CD8-positive, alpha-beta memory T cell (primary cell): ENCODE measurements around the gene VAV2. TPM values are rescaled to one million over a fixed set of nuclear protein-coding genes. Genes with fewer than 3 reads are reported as not detected.

ENCODE experiments used
- CTCF ChIA-PET: fragments of 350-600 bp; sonication (Branson Sonifier 250); formaldehyde crosslinking; loops from one replicate; lab custom pipeline; 2021; ENCODE audit warnings: antibody characterized with exemption; lab: Charles Lee
- POLR2A ChIA-PET: fragments of 350-600 bp; sonication (Branson Sonifier 250); formaldehyde crosslinking; loops from one replicate; lab custom pipeline; 2021; ENCODE audit warnings: antibody characterized with exemption; lab: Charles Lee
- DNase-seq, 5 donors: peaks; one replicate each; pipeline versions ENCODE4 v3.0.0 to v3.0.0-alpha.2; 2020 to 2022; ENCODE audit warnings: mixed read lengths in 1 of 5
- H3K27ac ChIP-seq: one replicate; pipeline ENCODE4 v1.7.0; 2013; ENCODE audit warnings: low read depth, mild to moderate bottlenecking, low read length, moderate library complexity
- H3K27me3 ChIP-seq: 2 replicates; pipeline ENCODE4 v1.7.0; 2013; ENCODE audit warnings: low read length, mild to moderate bottlenecking; ENCODE audit not compliant: insufficient read depth, poor library complexity, severe bottlenecking
- H3K36me3 ChIP-seq: 2 replicates; pipeline ENCODE4 v1.7.0; 2013; ENCODE audit warnings: mild to moderate bottlenecking, low read length, moderate library complexity; ENCODE audit not compliant: insufficient read depth
- H3K4me1 ChIP-seq: 2 replicates; pipeline ENCODE4 v1.7.0; 2013; ENCODE audit warnings: mild to moderate bottlenecking, low read length, moderate library complexity; ENCODE audit not compliant: insufficient read depth
- H3K4me3 ChIP-seq: 2 replicates; pipeline ENCODE4 v1.7.0; 2013; ENCODE audit warnings: mild to moderate bottlenecking, low read length
- H3K9me3 ChIP-seq: 2 replicates; pipeline ENCODE4 v1.7.0; 2013; ENCODE audit warnings: mild to moderate bottlenecking, low read length
- H3K27ac Mint-ChIP-seq, 8 donors: one replicate each; pipeline ENCODE4 v1.8.0; 2020 to 2021; ENCODE audit warnings: mixed read lengths in 8 of 8, mild to moderate bottlenecking in 6 of 8, inconsistent platforms in 3 of 8, moderate library complexity in 3 of 8
- H3K27me3 Mint-ChIP-seq, 2 donors: one replicate each; pipeline ENCODE4 v1.8.0; 2020 to 2021; ENCODE audit warnings: mixed read lengths in 2 of 2, mild to moderate bottlenecking in 1 of 2, moderate library complexity in 1 of 2
- H3K36me3 Mint-ChIP-seq, 3 donors: one replicate each; pipeline ENCODE4 v1.8.0; 2020 to 2021; ENCODE audit warnings: mixed read lengths in 3 of 3, inconsistent platforms in 1 of 3, mild to moderate bottlenecking in 1 of 3
- H3K4me1 Mint-ChIP-seq, 3 donors: one replicate each; pipeline ENCODE4 v1.8.0; 2020 to 2021; ENCODE audit warnings: mixed read lengths in 3 of 3, inconsistent platforms in 1 of 3, mild to moderate bottlenecking in 1 of 3
- H3K4me3 Mint-ChIP-seq, 7 donors: one replicate each; pipeline ENCODE4 v1.8.0; 2020 to 2021; ENCODE audit warnings: mixed read lengths in 7 of 7, mild to moderate bottlenecking in 6 of 7, moderate library complexity in 4 of 7, inconsistent platforms in 2 of 7
- H3K9me3 Mint-ChIP-seq, 5 donors: one replicate each; pipeline ENCODE4 v1.8.0; 2020 to 2022; ENCODE audit warnings: mixed read lengths in 5 of 5, mild to moderate bottlenecking in 3 of 5, moderate library complexity in 2 of 5, inconsistent platforms in 1 of 5
- polyA plus RNA-seq: library from polyadenylated mRNA; unstranded; fragments of 300-500 nt; fragmentation: Illumina TruSeq; gene quantifications from one replicate; pipeline ENCODE4 v1.2.3, GENCODE V29; 2021
- total RNA-seq, 2 experiments: library from RNA; stranded (reverse); gene quantifications; one replicate each; pipeline ENCODE4 v1.2.3, GENCODE V29; 2021

Gene VAV2
- total and polyA plus RNA-seq, 3 experiments from 2014 or later = 1.1 to 7.6 (median 6.0) TPM

- H3K4me3 ChIP-seq = no peak overlapping the region
- CTCF ChIA-PET = interaction anchor here (1.7 kb wide), 1 partner anchor 37 kb away, joined by 4 read pairs; no protein-coding TSS in a partner anchor
- Mint-ChIP-seq H3K9me3 (no peaks in the 10 kb centered on the region), H3K27ac (peak overlapping the region in 5 of 8 donors; percentile 27 to 77 (median 69)), H3K4me1 (peaks cover 11 to 17% (median 16%) of the 10 kb centered on the region in 3 donors), H3K27me3 (peaks cover 2 to 9% of the 10 kb centered on the region in 2 donors), H3K4me3 (peak overlapping the region in 6 of 7 donors; percentile 15 to 67 (median 48)), H3K36me3 (no peaks in the 10 kb centered on the region)
- H3K27me3 ChIP-seq = no peaks in the 10 kb centered on the region
- no peak overlapping the region for H3K27ac ChIP-seq
- POLR2A ChIA-PET = no interaction called here
- no peaks in the 10 kb centered on the region for H3K9me3 ChIP-seq
- no peaks in the 10 kb centered on the region for H3K36me3 ChIP-seq
- peak in 1 of 5 donors; percentile 36 for DNase-seq
- H3K4me1 ChIP-seq = no peaks in the 10 kb centered on the region
These were observed 35.5 kb downstream of the VAV2 start for GRCh38 chr9:133956520-133957076.

GRCh38 chr9:133955821-133956411 lies 36.2 kb downstream of the VAV2 start:
- no peaks in the 10 kb centered on the region for H3K36me3 Mint-ChIP-seq
- Histone ChIP-seq H3K9me3 (no peaks in the 10 kb centered on the region), H3K27me3 (no peaks in the 10 kb centered on the region), H3K4me1 (no peaks in the 10 kb centered on the region), H3K4me3 (peak overlapping the region; percentile 28), H3K36me3 (no peaks in the 10 kb centered on the region), H3K27ac (no peak overlapping the region)
- H3K27me3 Mint-ChIP-seq = peaks cover 2 to 9% of the 10 kb centered on the region in 2 donors
- POLR2A ChIA-PET = no interaction called here
- peak overlapping the region in 5 of 8 donors; percentile 43 to 77 (median 69) for H3K27ac Mint-ChIP-seq
- CTCF ChIA-PET = interaction anchor here (1.0 to 1.7 kb wide), 2 partner anchors 38 to 162 kb away, joined by 3 to 4 read pairs; no protein-coding TSS in a partner anchor
- peak overlapping the region in 6 of 7 donors; percentile 39 to 67 (median 50) for H3K4me3 Mint-ChIP-seq
- peak in 1 of 5 donors; percentile 47 for DNase-seq
- no peaks in the 10 kb centered on the region for H3K9me3 Mint-ChIP-seq
- peaks cover 11 to 17% (median 16%) of the 10 kb centered on the region in 3 donors for H3K4me1 Mint-ChIP-seq

- no peaks in the 10 kb centered on the region for H3K9me3 ChIP-seq
- H3K27ac ChIP-seq = no peak overlapping the region
- H3K4me1 Mint-ChIP-seq = peaks cover 11 to 17% (median 16%) of the 10 kb centered on the region in 3 donors
- no peaks in the 10 kb centered on the region for H3K36me3 ChIP-seq
- peak in 1 of 5 donors; percentile 32 for DNase-seq
- no peaks in the 10 kb centered on the region for H3K27me3 ChIP-seq
- peaks cover 2 to 9% of the 10 kb centered on the region in 2 donors for H3K27me3 Mint-ChIP-seq
- H3K9me3 Mint-ChIP-seq = no peaks in the 10 kb centered on the region
- H3K27ac Mint-ChIP-seq = peak overlapping the region in 7 of 8 donors; percentile 2 to 89 (median 70)
- ChIA-PET POLR2A (no interaction called here), CTCF (interaction anchor here (1.0 to 1.7 kb wide), 2 partner anchors 39 to 161 kb away, joined by 3 to 4 read pairs; no protein-coding TSS in a partner anchor)
- no peaks in the 10 kb centered on the region for H3K36me3 Mint-ChIP-seq
- peak overlapping the region; percentile 15 for H3K4me3 ChIP-seq
- peak overlapping the region; percentile 6 to 74 (median 60) for H3K4me3 Mint-ChIP-seq
- H3K4me1 ChIP-seq = no peaks in the 10 kb centered on the region
These were observed 37.1 kb downstream of the VAV2 start for GRCh38 chr9:133954862-133955529.

DNA sequence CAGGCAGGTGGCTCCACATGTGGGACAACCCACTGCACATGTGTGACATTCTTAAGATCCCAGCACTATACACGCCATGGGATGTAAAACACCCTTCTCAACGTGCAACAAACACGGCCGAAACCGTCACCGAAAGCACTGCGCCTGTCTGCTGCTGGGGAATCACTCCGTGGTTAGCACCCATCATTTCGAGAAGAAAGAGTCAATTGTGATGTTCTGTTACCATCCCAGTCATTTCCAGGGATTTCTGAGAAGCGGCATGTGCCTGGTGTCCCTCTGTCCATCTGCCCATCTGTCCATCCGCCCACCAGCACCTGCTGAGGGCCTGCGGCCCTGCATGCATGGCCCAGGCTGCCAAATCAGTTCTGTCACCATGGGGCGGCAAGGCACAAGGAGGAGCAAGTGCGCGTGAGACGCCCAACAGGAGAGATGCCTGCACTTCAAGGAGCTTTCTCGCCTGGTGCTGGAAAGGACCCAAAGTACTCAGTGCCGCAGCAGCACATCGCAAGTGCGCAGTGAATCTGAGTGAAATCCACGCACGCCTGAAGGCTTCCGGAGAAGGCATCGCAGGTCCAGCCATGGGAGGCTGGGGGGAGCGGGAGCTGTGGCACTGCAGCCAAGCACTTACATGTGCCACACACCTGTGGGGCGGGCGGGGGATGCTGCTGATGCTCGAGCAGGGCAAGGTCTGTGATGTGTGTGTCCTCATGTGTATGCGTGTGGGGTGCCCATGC lies 38.0 kb downstream of the VAV2 start:
- Mint-ChIP-seq H3K36me3 (no peaks in the 10 kb centered on the region), H3K4me3 (peak overlapping the region in 5 of 7 donors; percentile 6 to 66 (median 11)), H3K27me3 (peaks cover 2 to 6% of the 10 kb centered on the region in 2 donors), H3K27ac (peak overlapping the region in 4 of 8 donors; percentile 2 to 89 (median 72)), H3K4me1 (peaks cover 11 to 17% (median 16%) of the 10 kb centered on the region in 3 donors), H3K9me3 (no peaks in the 10 kb centered on the region)
- H3K27ac ChIP-seq = no peak overlapping the region
- no peaks in the 10 kb centered on the region for H3K4me1 ChIP-seq
- POLR2A ChIA-PET = no interaction called here
- no peaks in the 10 kb centered on the region for H3K9me3 ChIP-seq
- H3K27me3 ChIP-seq = no peaks in the 10 kb centered on the region
- peak in 1 of 5 donors; percentile 45 for DNase-seq
- H3K36me3 ChIP-seq = no peaks in the 10 kb centered on the region
- no peak overlapping the region for H3K4me3 ChIP-seq
- CTCF ChIA-PET = no interaction called here

DNA sequence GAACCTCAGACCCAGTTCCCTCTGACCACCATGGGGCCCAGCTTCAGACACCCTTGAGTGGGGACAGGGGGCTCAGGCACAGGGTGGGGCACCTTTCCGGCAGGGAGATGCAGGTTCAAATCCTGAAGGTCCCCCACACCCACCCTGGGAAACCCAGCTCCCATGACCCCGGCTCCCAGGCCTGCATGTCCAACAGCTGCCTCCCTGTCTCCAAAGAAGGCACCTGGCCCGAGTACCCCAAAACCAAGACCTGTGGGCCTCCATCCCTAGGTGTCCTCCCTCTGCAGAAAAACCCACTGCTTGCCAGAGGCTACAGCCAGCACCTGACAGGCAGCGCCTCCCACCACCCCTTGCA lies 38.5 kb downstream of the VAV2 start:
- no peaks in the 10 kb centered on the region for H3K36me3 Mint-ChIP-seq
- Histone ChIP-seq H3K36me3 (no peaks in the 10 kb centered on the region), H3K4me3 (no peak overlapping the region), H3K27me3 (no peaks in the 10 kb centered on the region), H3K9me3 (no peaks in the 10 kb centered on the region), H3K27ac (no peak overlapping the region), H3K4me1 (no peaks in the 10 kb centered on the region)
- peak in 1 of 5 donors; percentile 32 for DNase-seq
- peaks cover 2 to 6% of the 10 kb centered on the region in 2 donors for H3K27me3 Mint-ChIP-seq
- no peak overlapping the region for H3K27ac Mint-ChIP-seq
- POLR2A ChIA-PET = no interaction called here
- CTCF ChIA-PET = no interaction called here
- H3K4me1 Mint-ChIP-seq = peaks cover 11 to 17% (median 16%) of the 10 kb centered on the region in 3 donors
- H3K4me3 Mint-ChIP-seq = no peak overlapping the region
- no peaks in the 10 kb centered on the region for H3K9me3 Mint-ChIP-seq

GRCh38 chr9:133952598-133953550 lies 39.2 kb downstream of the VAV2 start:
- no peaks in the 10 kb centered on the region for H3K9me3 Mint-ChIP-seq
- H3K9me3 ChIP-seq = no peaks in the 10 kb centered on the region
- ChIA-PET CTCF (no interaction called here), POLR2A (no interaction called here)
- peak overlapping the region in 1 of 8 donors; percentile 14 for H3K27ac Mint-ChIP-seq
- no peak overlapping the region for H3K4me3 ChIP-seq
- no peaks in the 10 kb centered on the region for H3K36me3 ChIP-seq
- H3K4me1 ChIP-seq = no peaks in the 10 kb centered on the region
- H3K27me3 Mint-ChIP-seq = peaks cover 2 to 6% of the 10 kb centered on the region in 2 donors
- H3K27me3 ChIP-seq = no peaks in the 10 kb centered on the region
- no peak overlapping the region for H3K27ac ChIP-seq
- DNase-seq = no peak
- H3K4me3 Mint-ChIP-seq = no peak overlapping the region
- peaks cover 11 to 17% (median 16%) of the 10 kb centered on the region in 3 donors for H3K4me1 Mint-ChIP-seq
- H3K36me3 Mint-ChIP-seq = no peaks in the 10 kb centered on the region

- H3K9me3 ChIP-seq = no peaks in the 10 kb centered on the region
- CTCF ChIA-PET = no interaction called here
- Mint-ChIP-seq H3K4me3 (no peak overlapping the region), H3K36me3 (no peaks in the 10 kb centered on the region), H3K9me3 (no peaks in the 10 kb centered on the region), H3K27me3 (peaks cover 0 to under 1% of the 10 kb centered on the region in 2 donors), H3K27ac (no peak overlapping the region), H3K4me1 (peaks cover 10 to 14% (median 14%) of the 10 kb centered on the region in 3 donors)
- H3K27me3 ChIP-seq = no peaks in the 10 kb centered on the region
- DNase-seq = no peak
- H3K4me1 ChIP-seq = no peaks in the 10 kb centered on the region
- H3K27ac ChIP-seq = no peak overlapping the region
- POLR2A ChIA-PET = no interaction called here
- no peak overlapping the region for H3K4me3 ChIP-seq
- H3K36me3 ChIP-seq = no peaks in the 10 kb centered on the region
These were observed 40.9 kb downstream of the VAV2 start for GRCh38 chr9:133951265-133951664.
